GM21529 (cell line): ENCODE measurements around the gene RPLP2.

Source experiments
- ATAC-seq: cut with Tn5 transposase; IDR thresholded peaks from one replicate; pipeline ENCODE4 v1.9.1; 2021; ENCODE audit not compliant: unreplicated experiment

Gene RPLP2

GRCh38 chr11:862081-862661 is 52.4 kb downstream of the RPLP2 start:
- no peak for ATAC-seq
